ENCODE results near the gene CLIC6. TPM values are rescaled to one million over a fixed set of nuclear protein-coding genes. Genes with fewer than 3 reads are reported as not detected.

The CLIC6 gene
- total and polyA plus RNA-seq, 2 of the 8 experiments (the other 6 are each of a cell fraction or from before 2014, with no cell fraction given): 0.42 to 1.3 TPM

- TF ChIP-seq CHD7 (IDR thresholded peaks at IDR 0.05; ENCODE audit: insufficient replicate concordance, low read length) (no peak), TAF7 (optimal IDR thresholded peaks at IDR 0.05; ENCODE audit: borderline replicate concordance, low read depth, low read length) (no peak), KDM1A (IDR thresholded peaks at IDR 0.05; ENCODE audit: borderline replicate concordance, low read length) (no peak), MAX (IDR thresholded peaks at IDR 0.05) (no peak), CHD1 (IDR thresholded peaks at IDR 0.05; ENCODE audit: low read depth, low read length) (no peak), YY1 (IDR thresholded peaks at IDR 0.05; ENCODE audit: low read depth, low read length) (no peak), EGR1 (IDR thresholded peaks at IDR 0.05; ENCODE audit: borderline replicate concordance, low read depth, low read length) (no peak), KDM5A (IDR thresholded peaks at IDR 0.05; ENCODE audit: low read length) (no peak), MAFK (IDR thresholded peaks at IDR 0.05; ENCODE audit: low read depth, low read length) (no peak), EP300 (IDR thresholded peaks at IDR 0.05; ENCODE audit: borderline replicate concordance in 1 of 2, low read depth in 2 of 2, low read length in 2 of 2) (no peak)
Observed at GRCh38 chr21:34702341-34703170, 33.8 kb downstream of the CLIC6 start (continued).
